Thyroid gland (tissue), 4 donors: ENCODE results near the gene DHRS2.

Experiments used
- CTCF ChIP-seq, 6 experiments: fragments of 200-600 bp in 3 of 6; fragments of 450-650 bp in 3 of 6; sonication (generic) in 3 of 6; IDR thresholded peaks; one replicate each; pipeline ENCODE4 v1.5.1; 2016 to 2019; ENCODE audit warnings: antibody characterized with exemption in 6 of 6, mild to moderate bottlenecking in 2 of 6, inconsistent platforms in 1 of 6, moderate library complexity in 1 of 6
- POLR2A ChIP-seq, 2 donors: fragments of 450-650 bp; IDR thresholded peaks; one replicate each; pipeline ENCODE4 v1.6.1; 2017; ENCODE audit warnings: antibody characterized with exemption in 2 of 2, mild to moderate bottlenecking in 2 of 2, moderate library complexity in 1 of 2

- TF ChIP-seq CTCF (IDR thresholded peaks at IDR 0.05) (no peak), POLR2A (IDR thresholded peaks at IDR 0.05) (no peak)
Measured at GRCh38 chr14:23600806-23601205, 35.4 kb upstream of the DHRS2 start.
